GM18861 (cell line): ENCODE data around the gene EML3.
"Not testable (repeated sequence)": the region's sequence is repeated elsewhere in the genome, so short reads cannot be mapped to it uniquely, and the experiment has no call there.

Source experiments
- ATAC-seq: cut with Tn5 transposase; IDR thresholded peaks from one replicate; pipeline ENCODE4 v1.9.1; 2021; ENCODE audit not compliant: unreplicated experiment

The EML3 gene

GRCh38 chr11:62621567-62622470 lies 9.2 kb upstream of the EML3 start, which contains the start of gene B3GAT3:
TSS of gene B3GAT3 (minus strand) at chr11:62621986. CDS start at chr11:62621947, 39 bp downstream.
- peak; percentile 91 for ATAC-seq

DNA sequence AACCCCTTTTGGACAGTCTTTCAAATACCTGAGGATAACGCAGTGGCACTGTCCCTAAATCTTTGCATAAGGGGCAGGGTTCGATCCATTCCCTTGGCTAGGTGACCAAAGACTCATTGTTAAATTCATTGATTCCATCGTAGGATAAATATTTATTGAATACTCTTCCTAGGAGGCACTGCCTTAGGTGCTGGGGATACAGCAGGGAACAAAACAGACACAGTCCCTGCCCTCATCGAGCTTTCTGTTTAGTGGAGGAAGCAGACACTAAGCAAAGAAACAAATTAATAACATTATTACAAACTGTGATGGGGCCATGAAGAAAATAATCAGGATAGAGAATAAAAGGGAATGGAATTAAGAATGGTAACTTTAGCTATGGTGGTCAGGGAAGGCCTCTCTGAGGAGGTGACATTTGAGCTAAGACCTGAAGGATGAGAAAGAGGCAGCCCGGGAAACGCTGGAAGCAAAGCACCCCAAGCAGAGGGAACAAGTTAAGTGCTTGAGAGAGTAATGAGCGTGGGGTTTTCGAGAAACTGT lies 8.5 kb upstream of the EML3 start:
- ATAC-seq: no peak

DNA sequence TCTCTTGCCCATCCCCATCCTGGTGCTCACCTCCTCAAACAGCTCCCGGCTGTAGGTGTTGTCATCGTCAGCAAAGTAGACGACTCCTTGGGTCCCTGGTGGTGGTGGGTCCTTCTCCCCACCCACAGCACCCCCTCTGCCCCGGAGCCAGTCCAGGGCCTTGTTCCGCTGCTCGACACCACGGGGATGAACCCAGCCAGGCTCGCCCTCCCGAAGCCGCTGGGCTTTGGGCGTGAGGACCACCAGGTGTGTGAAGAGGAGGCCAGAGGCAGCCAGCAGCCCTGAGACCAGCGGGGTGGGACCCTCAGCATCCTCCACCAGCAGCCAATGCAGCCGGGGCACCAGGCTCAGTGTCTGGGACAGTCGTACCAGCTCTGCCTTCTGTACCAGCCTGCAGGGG lies 4.4 kb upstream of the EML3 start:
- not testable (repeated sequence) for ATAC-seq

DNA sequence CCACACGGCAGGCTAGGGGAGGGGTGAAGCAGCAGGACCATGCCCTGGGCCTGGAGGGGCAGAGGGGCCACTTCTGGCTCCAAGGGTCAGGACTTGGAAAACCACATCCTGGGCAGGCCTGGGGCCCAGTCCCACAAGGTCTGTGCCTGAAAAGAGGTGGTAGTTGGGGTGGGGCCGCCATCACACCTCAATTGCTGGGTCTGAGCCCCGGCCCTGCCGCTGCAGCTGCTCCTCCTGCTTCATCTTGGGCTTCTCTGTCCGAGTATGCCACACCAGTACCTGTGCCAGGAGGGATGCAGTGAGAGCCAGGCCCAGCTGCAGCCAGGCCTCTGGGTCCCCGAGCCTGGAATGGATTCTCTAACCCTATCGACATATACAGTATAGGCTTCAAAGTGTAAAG lies 2.9 kb upstream of the EML3 start:
- no peak for ATAC-seq

GRCh38 chr11:62614275-62614674 lies 1.7 kb upstream of the EML3 start:
- ATAC-seq: no peak

- no peak for ATAC-seq
These were observed 760 bp upstream of the EML3 start for GRCh38 chr11:62613291-62613778.

DNA sequence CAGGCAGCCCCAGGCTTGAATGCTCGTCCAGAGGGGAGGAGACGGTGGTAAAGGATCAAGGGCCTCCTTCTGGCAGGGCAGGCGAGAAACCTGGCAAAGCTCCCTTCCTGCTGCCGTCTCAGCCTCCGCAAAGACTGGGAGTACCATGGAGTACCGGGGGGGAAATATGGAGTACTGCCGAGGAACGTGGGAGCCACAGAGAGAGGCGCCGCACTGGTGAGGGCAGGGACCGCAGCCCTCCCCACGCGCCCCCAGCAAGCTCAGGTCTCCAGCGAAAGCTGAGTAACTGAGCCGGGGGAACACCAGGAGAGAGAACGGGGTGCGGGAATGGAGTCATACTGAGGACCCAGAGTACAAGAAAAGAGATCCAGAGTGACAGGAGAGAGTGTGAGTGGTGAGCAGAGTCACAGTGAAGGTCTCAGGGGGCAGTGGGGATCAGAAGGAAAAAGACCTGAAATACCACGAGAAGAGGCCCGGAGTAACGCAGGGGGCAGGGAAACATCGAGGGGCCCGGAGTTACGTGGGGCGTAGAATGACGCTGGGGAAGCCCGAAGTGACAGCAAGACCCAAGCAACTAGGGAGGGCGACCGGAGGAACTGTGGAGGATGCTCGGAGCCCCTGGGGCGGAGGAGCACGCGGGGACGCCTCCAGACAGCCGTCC lies 740 bp downstream of the EML3 start:
- no peak for ATAC-seq

DNA sequence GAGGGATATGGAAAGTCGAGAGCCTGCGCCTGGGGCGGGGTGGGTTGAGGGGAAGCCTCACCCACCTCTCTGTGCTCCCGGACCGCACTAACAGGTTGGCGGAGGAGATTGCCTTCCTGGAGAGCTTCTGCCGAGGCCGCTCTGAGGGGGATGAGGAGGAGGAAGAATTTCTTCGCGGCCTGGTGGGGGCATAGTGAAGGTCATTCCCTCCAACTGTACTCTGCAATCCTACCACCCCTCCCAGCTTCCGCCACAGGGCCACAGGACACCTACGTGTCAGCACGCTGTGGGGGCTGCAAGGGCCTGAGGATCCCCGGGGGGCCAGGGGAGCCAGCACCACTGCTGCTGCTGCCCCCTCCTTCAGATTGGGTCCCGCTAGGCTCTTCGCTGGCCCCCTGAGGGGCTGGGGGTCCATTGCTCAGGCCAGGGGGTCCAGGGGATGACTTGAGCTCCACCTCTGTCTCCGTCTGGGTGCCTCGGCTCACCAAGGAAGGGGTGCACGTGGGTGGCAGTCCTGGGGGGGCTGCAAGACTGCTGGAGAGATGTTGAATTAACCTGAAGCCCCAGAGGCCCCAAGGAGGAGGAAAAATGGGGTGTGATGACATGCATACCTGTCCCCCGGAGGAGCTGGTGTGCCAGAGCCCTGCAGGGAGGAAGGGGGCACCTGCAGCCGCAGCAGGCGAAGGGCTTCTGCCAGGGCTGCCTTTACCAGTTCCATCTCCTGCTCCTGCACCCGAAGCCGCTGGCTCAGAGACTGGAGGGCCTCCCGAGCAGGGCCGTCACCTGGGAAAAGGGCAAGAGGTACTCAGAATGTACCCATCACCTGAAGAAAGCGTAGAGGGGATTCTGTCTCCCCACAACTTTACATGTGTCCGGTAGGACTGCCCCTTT lies 1.5 kb downstream of the EML3 start:
- no peak for ATAC-seq

GRCh38 chr11:62610403-62610802 lies 2.2 kb downstream of the EML3 start:
- ATAC-seq: no peak

DNA sequence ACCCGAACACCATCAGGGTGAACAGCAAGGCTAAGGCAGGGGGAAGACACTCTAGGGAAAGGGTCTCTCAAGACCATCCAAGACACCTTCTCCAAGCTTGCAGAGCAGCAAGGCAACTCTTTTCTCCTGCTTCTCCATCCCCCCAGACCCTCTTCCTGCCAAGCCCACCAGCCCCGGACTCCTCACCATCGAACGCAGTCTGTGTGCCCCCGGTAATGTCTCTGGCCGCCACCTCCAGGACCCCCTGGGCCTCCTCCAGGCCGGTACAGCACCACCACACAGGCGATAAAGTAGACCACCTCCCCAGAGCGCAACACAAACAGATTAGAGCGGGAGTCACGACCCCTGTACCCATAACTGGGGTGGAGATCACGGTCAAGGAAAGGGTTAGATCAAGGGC lies 3.8 kb downstream of the EML3 start:
- no peak for ATAC-seq

GRCh38 chr11:62607714-62608113 lies 4.9 kb downstream of the EML3 start:
- ATAC-seq: no peak

DNA sequence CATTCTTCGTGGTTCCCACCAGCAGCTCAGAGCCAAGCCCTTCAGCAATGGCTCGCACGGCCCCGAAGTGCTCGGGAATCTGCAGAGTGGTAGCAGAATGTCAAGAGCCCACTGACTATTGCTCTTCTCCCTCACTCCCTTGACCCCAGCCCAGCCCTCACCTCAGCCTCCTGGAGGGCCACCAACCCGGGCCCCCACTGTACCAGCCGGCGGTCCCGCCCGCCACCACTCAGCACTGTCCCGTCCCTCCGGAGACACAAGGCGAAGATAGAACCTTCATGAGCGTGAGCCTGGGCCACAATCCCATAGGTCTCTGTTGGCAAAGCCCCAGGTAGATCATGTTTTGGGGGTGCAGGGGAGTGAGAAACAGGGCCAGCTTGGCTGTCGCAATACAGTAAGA lies 6.7 kb downstream of the EML3 start:
- ATAC-seq: no peak

GRCh38 chr11:62605467-62605866 lies 7.1 kb downstream of the EML3 start:
- ATAC-seq: no peak

- no peak for ATAC-seq
These were observed 8.0 kb downstream of the EML3 start for GRCh38 chr11:62604460-62605120.

DNA sequence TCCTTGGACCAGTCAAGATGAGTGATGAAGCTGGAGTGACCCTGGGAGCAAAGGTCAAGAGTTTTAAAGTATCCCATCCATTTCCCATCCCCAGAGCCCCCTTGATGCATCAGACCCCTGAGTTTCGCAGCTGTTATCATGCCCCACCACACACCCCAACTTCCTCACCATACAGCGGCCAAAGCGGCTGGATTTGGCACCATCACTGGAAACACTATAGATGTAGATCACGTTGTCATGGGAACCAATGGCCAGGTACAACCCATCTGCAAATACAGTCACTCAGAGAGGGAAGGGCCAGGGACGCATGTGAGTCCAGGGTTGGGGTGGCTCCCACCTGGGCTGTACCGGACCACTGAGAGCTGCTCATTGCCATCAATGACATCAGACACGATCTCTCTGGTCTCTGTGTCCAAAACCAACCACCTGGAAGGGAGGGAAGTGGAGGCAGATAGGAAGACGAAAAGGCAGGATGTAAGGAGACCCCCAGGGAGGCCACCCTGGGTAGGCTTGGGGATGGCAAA lies 8.7 kb downstream of the EML3 start:
- no peak for ATAC-seq

DNA sequence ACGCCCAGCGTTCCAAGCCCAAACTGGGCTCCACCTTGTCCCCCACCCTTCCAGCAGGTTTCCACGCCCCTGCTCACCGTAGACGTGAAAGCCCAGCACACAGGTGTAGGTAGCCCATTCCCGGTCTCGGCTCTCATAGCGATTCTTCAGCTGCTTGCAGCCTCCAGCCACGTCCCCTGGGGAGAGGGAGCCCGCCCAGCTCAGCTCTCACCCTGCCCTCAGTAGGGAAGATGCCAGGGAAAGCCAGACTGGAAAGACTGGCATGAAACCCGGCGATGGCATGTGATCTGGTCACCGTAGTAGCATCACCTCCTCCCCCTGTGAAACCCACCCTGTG lies 9.5 kb downstream of the EML3 start:
- no peak for ATAC-seq

DNA sequence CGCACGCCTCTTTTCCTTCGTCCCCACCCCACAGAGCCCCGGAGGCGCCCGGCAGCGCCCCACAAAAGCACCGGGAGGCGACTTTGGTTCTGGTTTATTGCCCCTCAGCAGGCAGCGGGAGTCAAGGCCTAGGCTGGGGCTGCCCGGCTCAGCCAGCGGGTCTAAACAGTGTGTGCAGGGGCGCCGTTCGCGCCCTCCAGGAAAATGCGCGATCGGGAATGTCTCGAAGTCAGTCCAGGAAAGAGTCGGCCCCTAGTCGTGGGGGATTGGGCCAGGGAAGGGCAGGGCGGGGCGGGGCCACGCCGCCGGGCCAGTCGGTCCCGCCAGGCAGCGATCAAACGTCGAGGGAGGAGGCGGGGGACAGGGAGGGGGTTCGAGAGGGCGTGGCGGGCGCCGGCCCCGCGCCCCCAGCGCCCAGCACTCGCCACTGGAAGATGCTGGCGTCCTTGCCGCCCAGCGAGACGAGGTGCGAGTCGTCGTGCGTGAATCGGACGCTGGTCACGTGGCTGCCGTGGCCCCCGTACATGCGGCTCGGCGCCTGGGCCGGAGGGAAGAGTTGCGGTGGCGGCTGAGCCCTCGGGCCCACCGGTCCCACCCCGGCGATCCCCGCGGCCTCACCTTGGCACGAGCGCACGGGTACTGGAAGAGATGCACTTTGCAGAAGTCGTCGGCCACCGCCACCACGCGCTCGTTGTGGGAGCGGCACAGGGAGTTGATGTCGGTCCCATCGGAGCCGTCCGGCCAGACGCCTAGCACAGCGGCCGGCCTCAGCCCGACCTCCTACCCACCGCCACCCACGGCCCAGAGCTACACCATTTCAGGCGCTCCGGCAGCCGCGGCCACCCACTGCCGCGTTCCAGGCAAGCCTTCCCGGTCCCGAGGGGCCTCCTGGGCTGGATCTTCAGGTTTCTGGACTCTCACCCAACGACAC lies 10.2 kb downstream of the EML3 start:
- ATAC-seq: no peak

- peak; percentile 70 for ATAC-seq
These were observed 11.0 kb downstream of the EML3 start, which contains the start of gene MTA2 for GRCh38 chr11:62601372-62602140. TSS of gene MTA2 (minus strand) at chr11:62601865. CDS start at chr11:62601450, 415 bp downstream.

- ATAC-seq: no peak
These were observed 11.5 kb downstream of the EML3 start for GRCh38 chr11:62601122-62601371.
